Fibroblast of lung (primary cell): ENCODE data around the gene DYRK1A. TPM values are rescaled to one million over a fixed set of nuclear protein-coding genes. Genes with fewer than 3 reads are reported as not detected.

ENCODE experiments used
- DNase-seq, 2 donors: peaks; one replicate each; pipeline versions ENCODE4 v3.0.0 to v3.0.0-alpha.2; 2010; ENCODE audit warnings: low read depth in 2 of 2
- H2AFZ ChIP-seq: 2 replicates; pipeline ENCODE4 v1.5.1; 2012; ENCODE audit warnings: low read length, control low read depth, inconsistent platforms
- H3K27ac ChIP-seq: 2 replicates; pipeline ENCODE4 v1.5.1; 2011; ENCODE audit warnings: low read length, control low read depth; ENCODE audit not compliant: insufficient read depth
- H3K27me3 ChIP-seq: 2 replicates; pipeline ENCODE4 v1.5.1; 2011; ENCODE audit warnings: mild to moderate bottlenecking, low read length; ENCODE audit not compliant: control insufficient read depth, insufficient read depth
- H3K36me3 ChIP-seq: 2 replicates; pipeline ENCODE4 v1.5.1; 2011; ENCODE audit warnings: low read length; ENCODE audit not compliant: control insufficient read depth, insufficient read depth
- H3K4me1 ChIP-seq: 2 replicates; pipeline ENCODE4 v1.5.1; 2011; ENCODE audit warnings: low read length; ENCODE audit not compliant: control insufficient read depth, insufficient read depth; ENCODE audit errors: extremely low read depth
- H3K4me2 ChIP-seq: 2 replicates; pipeline ENCODE4 v1.5.1; 2011; ENCODE audit warnings: low read length, control low read depth; ENCODE audit not compliant: insufficient read depth; ENCODE audit errors: extremely low read depth
- H3K4me3 ChIP-seq, 4 experiments: fragments of 200-600 bp in 1 of 4; sonication (generic) in 1 of 4; replicated peaks in 1 of 4; 2 replicates each; pipeline ENCODE4 v1.5.1; 2011 to 2016; ENCODE audit warnings: low read length in 4 of 4, low read depth in 3 of 4, mild to moderate bottlenecking in 3 of 4, control low read depth in 2 of 4, inconsistent platforms in 1 of 4, mixed read lengths in 1 of 4; ENCODE audit not compliant: insufficient read depth in 1 of 4; ENCODE audit errors: control extremely low read depth in 1 of 4
- H3K79me2 ChIP-seq: 2 replicates; pipeline ENCODE4 v1.5.1; 2012; ENCODE audit warnings: mild to moderate bottlenecking, low read length, inconsistent platforms; ENCODE audit not compliant: control insufficient read depth, insufficient read depth
- H3K9ac ChIP-seq: 2 replicates; pipeline ENCODE4 v1.5.1; 2011; ENCODE audit warnings: mild to moderate bottlenecking, low read length, control low read depth; ENCODE audit not compliant: insufficient read depth
- H3K9me3 ChIP-seq: 2 replicates; pipeline ENCODE4 v1.5.1; 2012; ENCODE audit warnings: low read depth, low read length; ENCODE audit not compliant: control insufficient read depth, insufficient read depth
- H4K20me1 ChIP-seq: 2 replicates; pipeline ENCODE4 v1.5.1; 2011; ENCODE audit warnings: low read length; ENCODE audit not compliant: control insufficient read depth, insufficient read depth; ENCODE audit errors: extremely low read depth
- EZH2 ChIP-seq: IDR thresholded peaks from 2 replicates; pipeline ENCODE4 v1.5.1; 2012; ENCODE audit warnings: low read length, control low read depth, mild to moderate bottlenecking; ENCODE audit errors: missing control alignments
- polyA plus RNA-seq, 2 donors: library from polyadenylated mRNA; depleted of rRNA in 1 of 2; stranded (reverse) in 1 of 2; unstranded in 1 of 2; fragments of >200 nt; gene quantifications; 2 replicates each; pipeline ENCODE4 v1.2.1, GENCODE V29; 2011 to 2012; ENCODE audit warnings: missing spikeins in 1 of 2
- total RNA-seq: library from RNA; depleted of rRNA; stranded (reverse); fragments of >200 nt; gene quantifications from 2 replicates; pipeline ENCODE4 v1.2.1, GENCODE V29; 2014
- TF ChIP-seq, protein P1 (sequence below), 2 donors: IDR thresholded peaks in 1 of 2; conservative IDR thresholded peaks in 1 of 2; 1 replicate in 1 of 2; 2 replicates in 1 of 2; pipeline ENCODE4 v1.5.1; 2011 to 2012; ENCODE audit warnings: low read length in 2 of 2, control low read depth in 1 of 2, inconsistent platforms in 1 of 2, low read depth in 1 of 2, mild to moderate bottlenecking in 1 of 2

Gene DYRK1A
- total and polyA plus RNA-seq, 2 donors (not counting 1 experiment from before 2014, with no cell fraction given): 45.9 to 64.1 TPM

GRCh38 chr21:37532868-37533780, 166.6 kb downstream of the DYRK1A start:
- Histone ChIP-seq H3K9me3 (no peaks in the 10 kb centered on the region), H4K20me1 (no peaks in the 10 kb centered on the region), H3K4me2 (no peak overlapping the region), H3K79me2 (no peaks in the 10 kb centered on the region), H3K27me3 (no peaks in the 10 kb centered on the region), H3K36me3 (no peaks in the 10 kb centered on the region), H3K4me1 (no peaks in the 10 kb centered on the region), H3K9ac (no peak overlapping the region), H3K27ac (no peak overlapping the region), H3K4me3 (no peak overlapping the region), H2AFZ (no peak overlapping the region)
- DNase-seq: peak; percentile 29 to 76
- TF ChIP-seq, protein P1, sequence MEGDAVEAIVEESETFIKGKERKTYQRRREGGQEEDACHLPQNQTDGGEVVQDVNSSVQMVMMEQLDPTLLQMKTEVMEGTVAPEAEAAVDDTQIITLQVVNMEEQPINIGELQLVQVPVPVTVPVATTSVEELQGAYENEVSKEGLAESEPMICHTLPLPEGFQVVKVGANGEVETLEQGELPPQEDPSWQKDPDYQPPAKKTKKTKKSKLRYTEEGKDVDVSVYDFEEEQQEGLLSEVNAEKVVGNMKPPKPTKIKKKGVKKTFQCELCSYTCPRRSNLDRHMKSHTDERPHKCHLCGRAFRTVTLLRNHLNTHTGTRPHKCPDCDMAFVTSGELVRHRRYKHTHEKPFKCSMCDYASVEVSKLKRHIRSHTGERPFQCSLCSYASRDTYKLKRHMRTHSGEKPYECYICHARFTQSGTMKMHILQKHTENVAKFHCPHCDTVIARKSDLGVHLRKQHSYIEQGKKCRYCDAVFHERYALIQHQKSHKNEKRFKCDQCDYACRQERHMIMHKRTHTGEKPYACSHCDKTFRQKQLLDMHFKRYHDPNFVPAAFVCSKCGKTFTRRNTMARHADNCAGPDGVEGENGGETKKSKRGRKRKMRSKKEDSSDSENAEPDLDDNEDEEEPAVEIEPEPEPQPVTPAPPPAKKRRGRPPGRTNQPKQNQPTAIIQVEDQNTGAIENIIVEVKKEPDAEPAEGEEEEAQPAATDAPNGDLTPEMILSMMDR (conservative IDR thresholded peaks at IDR 0.05 in 1 of 2, IDR thresholded peaks at IDR 0.05 in 1 of 2; ENCODE audit: low read depth in 1 of 2, low read length in 2 of 2): no peak
- TF ChIP-seq EZH2: no peak

- Histone ChIP-seq H3K4me3 (no peak overlapping the region), H3K9me3 (no peaks in the 10 kb centered on the region), H3K36me3 (no peaks in the 10 kb centered on the region), H3K79me2 (no peaks in the 10 kb centered on the region), H3K27ac (no peak overlapping the region), H2AFZ (no peak overlapping the region), H3K9ac (no peak overlapping the region), H3K4me1 (no peaks in the 10 kb centered on the region), H4K20me1 (no peaks in the 10 kb centered on the region), H3K27me3 (no peaks in the 10 kb centered on the region), H3K4me2 (no peak overlapping the region)
- no peak for DNase-seq
- no peak for TF ChIP-seq EZH2
- TF ChIP-seq, protein P1 (conservative IDR thresholded peaks at IDR 0.05 in 1 of 2, IDR thresholded peaks at IDR 0.05 in 1 of 2; ENCODE audit: low read depth in 1 of 2, low read length in 2 of 2): no peak
These were observed 167.9 kb downstream of the DYRK1A start for GRCh38 chr21:37534431-37534830.

DNA sequence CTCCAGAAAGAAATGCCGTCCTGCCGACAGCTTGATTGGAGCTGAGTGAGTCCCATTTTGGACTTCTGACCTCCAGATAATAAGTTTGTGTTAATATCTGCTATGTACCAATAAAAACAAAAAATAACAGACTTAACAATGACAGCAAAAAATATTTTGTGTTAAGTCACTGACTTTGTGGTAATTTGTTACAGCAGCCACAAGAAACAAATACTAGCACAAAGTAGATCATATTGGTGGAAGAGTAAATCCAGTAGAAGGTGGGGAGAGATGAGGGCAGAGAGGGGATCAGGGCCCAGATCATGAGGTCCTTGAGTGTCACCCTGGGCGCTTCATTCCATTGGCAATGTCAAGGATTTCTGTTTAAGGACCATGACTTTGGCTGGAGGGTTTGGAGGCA, 168.6 kb downstream of the DYRK1A start:
- H3K4me2 ChIP-seq: no peak overlapping the region
- H3K27ac ChIP-seq: no peak overlapping the region
- H2AFZ ChIP-seq: no peak overlapping the region
- no peaks in the 10 kb centered on the region for H3K27me3 ChIP-seq
- H3K9me3 ChIP-seq: no peaks in the 10 kb centered on the region
- H3K79me2 ChIP-seq: no peaks in the 10 kb centered on the region
- TF ChIP-seq, protein P1 (conservative IDR thresholded peaks at IDR 0.05 in 1 of 2, IDR thresholded peaks at IDR 0.05 in 1 of 2; ENCODE audit: low read depth in 1 of 2, low read length in 2 of 2): no peak
- TF ChIP-seq EZH2: no peak
- H3K9ac ChIP-seq: no peak overlapping the region
- H3K4me1 ChIP-seq: no peaks in the 10 kb centered on the region
- DNase-seq: no peak
- H4K20me1 ChIP-seq: no peaks in the 10 kb centered on the region
- H3K4me3 ChIP-seq: no peak overlapping the region
- H3K36me3 ChIP-seq: no peaks in the 10 kb centered on the region
